ENCODE measurements around the gene FGFR3.

FGFR3 gene

DNA sequence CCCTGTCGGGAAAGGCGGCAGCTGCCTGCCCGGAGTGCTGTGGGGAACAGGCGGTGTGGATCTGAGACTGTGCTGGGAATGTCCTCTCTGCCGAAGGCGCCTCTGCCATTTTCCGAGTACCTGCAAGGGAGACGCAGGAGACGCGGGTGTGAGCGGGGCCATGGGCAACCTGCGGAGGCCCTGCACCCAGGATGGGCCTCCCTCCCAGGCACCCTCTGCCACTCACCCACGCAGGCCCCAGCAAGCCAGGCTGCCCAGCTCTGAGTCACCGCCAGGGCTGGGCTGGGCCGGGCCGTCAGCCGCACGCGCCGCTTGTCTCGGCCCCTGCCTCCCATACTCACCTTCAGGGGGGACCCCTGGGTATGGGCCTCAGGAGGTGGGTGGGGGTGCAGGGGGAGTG, 3.5 kb upstream of the FGFR3 start:
- no peak for FAIRE-seq

DNA sequence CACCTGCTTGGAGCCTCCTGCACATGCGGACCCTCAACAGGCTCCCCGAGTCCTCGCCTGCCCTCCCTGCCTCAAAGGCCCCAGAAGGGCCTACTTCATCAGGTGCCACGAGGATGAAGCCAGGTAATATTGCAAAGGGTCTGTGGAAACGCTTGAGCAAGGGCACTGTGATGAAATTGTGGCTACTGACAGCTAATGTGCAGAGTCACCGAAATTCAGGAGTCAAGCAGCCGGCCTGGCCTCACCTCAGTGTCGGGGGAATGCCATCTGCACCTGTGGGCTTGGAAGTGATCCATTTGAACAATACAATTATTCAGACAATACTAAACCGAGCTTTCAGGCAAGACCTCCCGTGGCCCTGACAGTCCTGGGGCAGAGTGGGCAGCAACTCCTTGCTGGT, 3.1 kb upstream of the FGFR3 start:
- no peak for FAIRE-seq

DNA sequence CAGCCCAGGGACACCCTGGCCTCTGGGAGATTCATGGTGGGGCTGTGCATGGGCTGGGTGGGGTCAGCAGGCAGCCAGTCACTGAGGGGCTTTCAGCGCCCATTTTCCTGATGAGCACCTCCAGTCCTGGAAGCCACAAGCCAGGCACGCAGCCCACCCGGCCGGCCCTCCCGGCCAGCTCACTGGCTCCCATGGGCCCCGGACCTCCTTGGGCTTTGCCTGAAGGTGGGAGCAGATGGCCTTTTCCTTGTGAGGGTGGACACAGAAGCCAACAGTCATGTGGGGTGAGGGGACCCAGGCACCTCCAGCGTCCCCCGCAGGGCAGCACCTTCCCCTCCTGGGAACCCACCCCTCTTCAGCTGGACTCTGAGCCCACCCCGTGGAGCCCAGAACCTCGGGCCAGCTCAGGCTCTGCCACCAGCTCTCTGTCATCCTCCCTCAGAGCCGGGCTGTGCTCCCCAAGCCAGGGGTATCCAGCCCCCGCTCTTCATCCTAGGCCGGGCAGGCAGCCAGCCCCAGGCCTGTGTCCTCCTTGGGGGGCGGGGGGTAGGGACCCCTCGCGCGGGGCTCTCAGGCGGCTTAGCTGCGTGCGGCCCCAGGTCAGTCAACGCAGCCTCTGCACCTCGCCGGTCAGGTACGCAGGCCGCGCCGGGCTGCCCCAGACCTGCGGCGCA, 798 bp upstream of the FGFR3 start:
- no peak for FAIRE-seq

DNA sequence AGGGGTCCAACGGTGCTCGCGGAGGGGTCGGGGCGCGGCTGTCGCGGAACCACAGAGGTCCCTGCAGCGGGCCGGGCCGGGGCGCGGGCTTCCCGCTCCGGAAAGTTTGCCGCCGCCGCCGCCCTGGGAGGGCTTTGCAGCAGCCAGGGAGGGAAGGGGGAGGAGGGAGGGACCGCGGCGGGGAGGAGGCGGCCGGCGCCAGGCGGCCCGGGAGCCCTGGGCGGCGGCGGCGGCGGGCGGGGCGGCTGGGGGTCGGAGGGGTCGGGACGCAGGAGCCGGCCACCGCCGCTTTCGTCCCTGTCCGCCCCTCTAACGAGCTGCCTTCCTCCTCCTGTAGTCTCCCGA, 375 bp downstream of the FGFR3 start:
- FAIRE-seq = no peak

DNA sequence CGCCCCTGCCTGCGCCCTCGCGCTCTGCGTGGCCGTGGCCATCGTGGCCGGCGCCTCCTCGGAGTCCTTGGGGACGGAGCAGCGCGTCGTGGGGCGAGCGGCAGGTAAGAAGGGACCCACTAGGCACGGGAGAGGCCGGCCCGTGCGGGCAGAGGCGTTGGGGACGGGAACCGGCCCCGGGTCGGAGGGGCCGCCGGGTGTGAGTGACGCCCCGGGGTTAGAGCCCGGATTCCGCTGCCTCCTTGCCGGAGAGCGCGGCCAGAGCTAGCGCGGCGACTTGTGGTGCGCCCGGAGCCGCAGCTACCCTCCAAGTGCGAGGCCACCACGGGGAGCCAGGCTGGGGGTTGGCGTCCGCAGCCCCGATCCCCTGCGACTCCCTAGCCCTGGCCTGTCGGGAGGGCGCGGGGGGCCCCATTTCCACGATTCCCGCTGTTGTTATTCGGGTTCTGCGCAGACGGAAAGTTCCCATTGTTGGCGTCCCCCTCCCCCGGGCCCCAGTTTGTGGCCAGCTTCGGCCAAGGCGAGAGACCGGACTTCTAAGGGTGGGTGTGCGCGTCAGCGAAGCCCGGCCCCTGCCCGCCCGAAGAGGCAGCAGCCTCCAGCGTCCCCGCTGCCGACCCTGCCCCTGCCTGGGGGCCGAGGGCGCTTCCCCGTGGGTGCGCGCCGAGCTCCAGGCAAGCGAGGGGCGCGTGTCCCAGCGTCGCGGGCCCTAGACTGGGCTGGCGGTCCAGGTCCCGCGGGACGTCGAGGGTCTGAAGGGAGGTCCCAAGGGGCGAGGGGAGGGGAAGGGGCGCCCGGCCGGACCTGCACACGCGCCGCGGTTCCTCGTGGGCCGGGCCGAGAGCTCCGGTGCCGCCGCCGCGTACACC, 1.1 kb downstream of the FGFR3 start:
- no peak for FAIRE-seq

DNA sequence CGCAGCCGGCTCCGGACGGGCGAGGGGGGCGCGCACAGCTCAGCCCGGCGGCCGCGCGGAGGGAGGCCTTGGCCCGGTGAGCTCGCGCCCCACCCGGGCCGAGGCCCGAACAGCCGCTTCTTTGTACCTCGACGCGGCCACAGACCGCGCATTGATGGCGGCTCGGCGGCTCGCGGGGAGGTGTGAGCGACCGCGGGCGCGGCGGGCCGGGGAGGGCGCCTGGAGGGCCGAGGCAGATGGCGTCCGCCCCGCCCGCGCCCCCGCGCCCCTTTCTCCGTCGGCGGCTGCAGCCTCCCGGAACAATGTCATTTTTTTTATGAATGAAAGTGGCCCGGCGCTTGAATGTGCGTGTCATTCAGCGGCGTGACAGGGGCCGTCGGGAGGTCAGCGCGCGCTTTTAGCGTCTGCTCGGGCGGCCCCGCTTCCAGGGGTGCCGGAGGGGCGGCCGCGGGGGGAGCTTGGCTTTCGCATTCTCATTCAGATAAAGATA, 1.8 kb downstream of the FGFR3 start:
- no peak for FAIRE-seq

DNA sequence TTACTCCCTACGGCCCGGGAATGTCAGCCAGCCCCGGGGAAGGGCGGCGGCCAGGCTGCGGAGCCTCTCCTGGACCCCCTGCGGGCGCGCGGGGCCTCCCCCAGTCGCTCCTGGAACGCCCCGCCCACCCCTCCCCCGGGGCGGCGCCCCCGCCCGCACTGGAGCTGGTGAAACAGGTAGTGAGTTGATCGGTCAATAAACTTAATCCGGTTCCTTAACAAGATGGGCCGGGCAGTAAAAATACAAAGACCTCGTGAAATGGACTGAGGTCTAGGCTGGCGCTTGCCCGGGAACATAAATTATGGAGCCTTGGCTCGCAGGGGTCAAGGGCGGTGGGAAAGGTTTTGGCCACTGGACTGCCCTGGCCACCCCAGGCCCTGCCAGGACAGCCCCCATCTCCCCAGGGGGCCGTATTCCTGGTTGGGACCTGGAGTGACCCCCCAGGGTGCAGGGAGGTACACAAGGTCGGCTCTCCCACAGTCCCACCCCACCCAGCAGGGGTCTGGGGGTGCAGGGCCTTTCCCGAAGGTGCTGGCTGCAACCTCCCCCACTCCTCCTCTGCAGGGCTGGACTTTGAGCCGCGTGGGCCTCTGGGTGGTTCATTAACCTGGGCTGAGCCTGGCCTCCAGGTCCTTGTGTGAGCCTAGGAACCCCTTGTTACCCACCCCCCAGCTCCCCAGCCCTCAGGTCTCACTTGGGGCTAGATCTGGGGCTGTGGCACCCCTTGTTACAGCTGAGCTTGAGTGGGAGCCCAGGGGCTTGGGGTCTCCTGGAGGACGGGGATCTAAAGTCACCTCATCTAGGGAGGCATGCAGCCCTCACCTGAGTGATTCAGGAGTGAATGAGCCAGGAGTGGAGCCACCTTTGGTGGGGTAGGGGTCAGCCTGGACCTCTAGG, 2.5 kb downstream of the FGFR3 start:
- no peak for FAIRE-seq

DNA sequence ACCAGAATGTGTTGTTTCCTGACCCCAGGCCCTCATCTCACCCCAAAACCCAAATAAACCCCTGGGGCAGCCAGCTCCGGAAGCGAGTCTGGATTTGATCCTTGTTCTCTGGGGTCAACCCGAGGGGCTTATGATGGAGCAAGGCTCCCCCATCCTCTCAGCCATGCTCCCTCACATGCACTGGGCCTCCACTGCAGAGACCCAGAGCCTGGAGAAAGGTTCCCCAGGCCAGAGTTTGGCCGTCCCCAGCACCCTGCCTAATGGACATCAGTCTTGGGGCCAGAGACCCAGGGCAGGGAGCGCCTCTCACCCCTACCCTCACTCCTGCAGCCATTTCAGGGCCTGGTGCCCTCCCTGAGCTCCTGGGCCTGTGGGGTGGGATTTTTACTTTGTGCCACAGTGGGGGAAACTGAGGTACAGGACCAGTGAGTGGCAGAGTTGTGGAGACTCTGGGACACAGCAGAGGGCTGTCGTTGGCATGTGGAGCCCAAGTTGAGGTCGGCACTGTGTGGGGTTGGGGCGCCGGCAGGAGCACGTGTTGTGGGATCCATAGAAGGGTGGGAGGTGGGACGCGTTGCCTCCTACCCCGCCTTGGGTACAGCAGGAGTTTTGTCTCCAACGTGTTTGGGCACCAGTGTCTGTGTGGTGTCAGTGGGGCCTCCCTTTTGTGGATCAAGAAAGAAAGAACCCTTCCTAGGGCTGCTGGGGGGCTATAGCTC, 3.6 kb downstream of the FGFR3 start:
- FAIRE-seq = no peak

DNA sequence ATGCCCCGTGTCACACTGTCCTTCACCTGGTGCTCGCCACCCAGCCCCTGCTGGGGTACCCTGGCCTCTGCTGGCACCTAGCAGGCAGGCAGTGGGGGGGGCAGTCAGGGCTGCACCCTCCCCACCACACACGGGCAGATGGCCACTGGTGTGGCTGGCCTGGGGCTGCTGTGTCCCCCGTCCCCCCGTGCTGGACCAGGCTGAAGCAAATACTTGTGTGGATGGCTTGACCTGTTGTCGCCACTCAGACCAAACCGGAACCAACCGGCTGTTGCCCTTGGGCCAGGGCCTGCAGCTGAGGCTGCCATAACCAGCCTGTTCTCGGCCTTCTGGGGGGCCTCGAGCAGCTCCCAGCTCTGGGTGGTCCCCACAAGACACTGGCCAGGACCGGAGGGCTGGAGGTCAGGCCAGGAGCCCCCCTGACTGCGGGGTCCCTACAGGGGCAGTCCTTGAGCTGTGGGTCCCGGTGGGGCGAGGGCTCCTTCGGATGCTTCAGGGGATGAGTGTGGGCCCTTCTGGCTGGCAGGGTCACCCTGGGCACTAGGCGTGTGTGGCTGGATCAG, 4.3 kb downstream of the FGFR3 start:
- FAIRE-seq = no peak

DNA sequence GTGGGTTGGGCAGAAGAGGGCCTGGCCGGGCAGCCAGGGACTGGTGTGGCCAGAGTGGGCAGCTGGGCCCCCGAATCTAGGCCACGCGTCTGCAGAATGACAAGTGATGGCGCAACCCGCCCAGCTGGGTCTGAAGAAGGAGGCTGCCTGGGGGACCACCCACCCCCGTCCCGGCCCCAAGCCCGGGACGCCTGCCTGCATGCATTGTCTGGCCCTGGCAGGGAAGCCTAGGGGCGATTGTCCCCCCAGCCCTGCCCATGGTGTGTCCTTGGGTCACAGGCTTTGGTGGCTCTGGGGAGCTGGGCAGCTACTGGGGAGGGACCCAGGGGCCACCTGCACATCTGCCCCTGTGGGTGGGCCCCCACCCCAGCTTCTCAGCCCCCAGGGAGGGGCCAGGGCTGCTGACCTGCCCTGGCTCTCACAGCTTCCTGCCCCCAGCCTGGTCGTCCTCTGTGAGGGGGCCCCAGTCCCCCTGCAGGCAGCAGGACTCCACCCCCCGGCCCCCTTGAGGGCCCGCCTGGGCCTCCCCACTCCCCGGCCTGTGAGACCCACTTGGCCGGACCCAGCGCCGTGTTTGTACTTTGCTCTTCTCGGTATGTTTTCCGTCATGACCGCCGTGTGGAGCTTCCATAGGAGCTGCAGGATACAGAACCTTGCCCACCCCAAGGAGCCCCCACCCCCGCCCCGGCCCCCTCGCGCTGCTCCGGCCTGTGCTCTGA, 4.9 kb downstream of the FGFR3 start:
- no peak for FAIRE-seq

DNA sequence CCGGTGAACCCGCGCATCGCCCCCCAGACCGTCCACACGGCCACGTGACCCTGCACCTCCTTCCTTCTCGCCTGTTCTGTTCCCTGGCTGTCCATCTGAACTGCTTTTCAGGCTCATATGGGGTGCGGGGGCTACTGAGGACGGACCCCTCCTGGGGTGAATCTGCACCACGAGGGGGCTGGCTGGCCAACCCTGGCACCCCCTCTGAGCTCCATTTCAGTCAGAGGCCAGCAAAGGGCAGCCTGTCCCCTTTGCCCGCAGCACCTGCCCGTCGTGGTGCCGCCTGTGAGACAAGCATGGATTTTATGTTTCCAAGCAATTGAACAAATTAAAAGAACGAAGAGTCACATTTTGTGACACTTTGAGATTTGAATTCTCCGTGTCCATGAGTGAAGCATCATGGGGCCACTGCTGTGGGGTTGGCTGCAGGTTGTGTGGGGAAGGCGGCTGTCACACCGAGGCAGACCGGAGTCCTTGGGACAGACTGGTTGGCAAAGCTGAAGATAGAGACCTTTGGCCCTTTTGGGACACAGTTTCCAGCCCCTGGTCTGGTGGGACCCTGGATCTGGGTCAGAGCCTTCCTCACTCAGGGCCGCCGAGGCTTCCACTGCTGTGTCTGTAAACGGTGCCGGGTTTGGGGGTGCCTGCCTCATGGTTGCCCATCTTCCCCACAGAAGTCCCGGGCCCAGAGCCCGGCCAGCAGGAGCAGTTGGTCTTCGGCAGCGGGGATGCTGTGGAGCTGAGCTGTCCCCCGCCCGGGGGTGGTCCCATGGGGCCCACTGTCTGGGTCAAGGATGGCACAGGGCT, 5.7 kb downstream of the FGFR3 start:
- FAIRE-seq = no peak

DNA sequence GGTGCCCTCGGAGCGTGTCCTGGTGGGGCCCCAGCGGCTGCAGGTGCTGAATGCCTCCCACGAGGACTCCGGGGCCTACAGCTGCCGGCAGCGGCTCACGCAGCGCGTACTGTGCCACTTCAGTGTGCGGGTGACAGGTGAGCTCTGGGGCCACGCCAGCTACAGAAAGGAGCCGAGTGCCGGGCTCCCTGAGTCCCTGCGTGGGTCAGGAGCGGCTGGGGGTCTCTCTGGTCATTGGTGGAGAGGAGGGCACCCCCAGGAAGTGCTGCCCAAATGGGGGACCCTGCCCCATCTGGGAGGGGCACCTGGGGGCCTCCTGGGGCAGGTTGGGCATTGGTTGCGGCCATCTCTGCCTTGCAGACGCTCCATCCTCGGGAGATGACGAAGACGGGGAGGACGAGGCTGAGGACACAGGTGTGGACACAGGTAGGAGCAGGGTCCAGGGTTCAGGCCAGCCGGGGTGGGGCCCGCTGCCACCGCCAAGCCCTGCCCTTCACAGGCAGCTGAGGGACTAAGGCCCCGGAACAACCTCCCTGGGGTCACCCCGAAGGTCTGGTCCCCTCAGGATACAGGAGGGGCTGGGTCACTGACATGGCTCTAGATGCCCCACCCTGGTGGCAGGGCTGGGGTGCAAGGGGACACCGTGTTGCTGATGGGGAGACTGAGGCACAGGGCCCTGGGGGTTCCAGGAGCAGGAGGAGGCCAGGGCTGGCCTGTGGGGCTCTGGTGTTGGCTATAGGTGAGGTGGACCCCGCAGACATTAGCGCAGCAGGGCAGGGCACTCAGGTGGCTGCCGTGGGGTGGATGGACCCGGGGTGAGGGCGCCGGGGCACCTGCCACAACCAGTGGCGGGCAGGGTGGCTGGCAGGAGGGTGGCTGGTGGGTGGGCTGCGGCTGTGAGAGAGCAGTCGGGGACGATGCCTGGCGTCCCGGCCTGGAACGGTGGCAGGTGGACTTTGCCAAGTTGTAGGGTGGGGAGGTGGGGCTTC, 6.6 kb downstream of the FGFR3 start:
- no peak for FAIRE-seq

DNA sequence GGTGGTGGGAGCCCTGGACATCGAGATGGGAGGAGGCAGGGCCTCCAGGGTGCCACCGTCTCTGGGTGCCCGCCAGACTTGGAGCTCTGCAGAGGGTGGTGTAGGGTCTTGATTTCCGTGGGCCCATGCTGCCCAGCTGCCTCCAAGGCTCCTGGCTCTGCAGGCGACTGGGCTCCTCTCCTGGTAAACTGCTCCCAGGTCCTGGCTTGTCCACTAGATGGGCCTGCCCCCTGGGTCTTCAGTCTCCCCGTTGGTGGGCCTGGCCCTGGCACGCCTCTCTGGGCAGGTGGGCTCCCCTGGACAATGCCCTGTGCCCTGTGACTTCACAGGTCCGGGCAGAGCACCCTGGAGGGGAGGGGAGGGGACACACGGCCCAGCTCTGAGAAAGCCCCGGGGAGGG, 7.7 kb downstream of the FGFR3 start:
- no peak for FAIRE-seq

DNA sequence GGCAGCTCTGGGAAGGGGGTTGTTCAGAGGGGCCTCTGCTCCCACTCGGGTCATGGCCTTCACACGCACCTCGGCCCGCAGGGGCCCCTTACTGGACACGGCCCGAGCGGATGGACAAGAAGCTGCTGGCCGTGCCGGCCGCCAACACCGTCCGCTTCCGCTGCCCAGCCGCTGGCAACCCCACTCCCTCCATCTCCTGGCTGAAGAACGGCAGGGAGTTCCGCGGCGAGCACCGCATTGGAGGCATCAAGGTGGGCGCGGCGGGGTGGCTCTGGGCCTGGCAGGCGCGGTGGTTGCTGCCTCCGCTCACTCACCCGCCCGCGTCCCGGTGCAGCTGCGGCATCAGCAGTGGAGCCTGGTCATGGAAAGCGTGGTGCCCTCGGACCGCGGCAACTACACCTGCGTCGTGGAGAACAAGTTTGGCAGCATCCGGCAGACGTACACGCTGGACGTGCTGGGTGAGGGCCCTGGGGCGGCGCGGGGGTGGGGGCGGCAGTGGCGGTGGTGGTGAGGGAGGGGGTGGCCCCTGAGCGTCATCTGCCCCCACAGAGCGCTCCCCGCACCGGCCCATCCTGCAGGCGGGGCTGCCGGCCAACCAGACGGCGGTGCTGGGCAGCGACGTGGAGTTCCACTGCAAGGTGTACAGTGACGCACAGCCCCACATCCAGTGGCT, 8.3 kb downstream of the FGFR3 start:
- no peak for FAIRE-seq

DNA sequence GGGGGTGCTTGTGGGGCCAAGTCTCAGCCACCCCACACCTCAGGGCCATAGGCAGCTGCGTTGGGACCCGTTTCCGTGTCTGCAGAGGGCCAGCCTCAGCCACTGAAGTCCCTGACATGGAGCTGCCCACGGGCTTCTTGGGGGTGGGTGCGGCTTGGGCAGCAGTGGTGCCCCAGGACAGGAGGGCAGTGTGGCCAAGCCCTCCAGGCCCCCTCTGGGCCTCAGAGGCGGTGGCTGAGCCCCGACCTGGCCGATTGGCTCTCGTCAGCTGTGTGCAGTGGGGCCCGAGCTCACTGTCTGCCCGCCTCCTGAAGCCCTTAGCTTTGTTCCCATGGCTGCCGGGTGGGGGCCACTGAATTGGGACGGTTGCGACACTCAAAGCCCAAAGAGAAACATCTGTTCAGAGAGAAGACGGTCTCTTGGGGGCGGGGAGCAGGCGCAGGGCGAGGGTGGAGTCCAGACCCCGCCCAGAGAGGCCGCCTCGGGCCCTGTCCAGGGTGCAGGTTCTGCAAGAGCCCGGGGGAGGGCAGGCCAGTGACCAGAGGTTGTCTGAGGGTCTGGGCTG, 9.1 kb downstream of the FGFR3 start:
- no peak for FAIRE-seq

DNA sequence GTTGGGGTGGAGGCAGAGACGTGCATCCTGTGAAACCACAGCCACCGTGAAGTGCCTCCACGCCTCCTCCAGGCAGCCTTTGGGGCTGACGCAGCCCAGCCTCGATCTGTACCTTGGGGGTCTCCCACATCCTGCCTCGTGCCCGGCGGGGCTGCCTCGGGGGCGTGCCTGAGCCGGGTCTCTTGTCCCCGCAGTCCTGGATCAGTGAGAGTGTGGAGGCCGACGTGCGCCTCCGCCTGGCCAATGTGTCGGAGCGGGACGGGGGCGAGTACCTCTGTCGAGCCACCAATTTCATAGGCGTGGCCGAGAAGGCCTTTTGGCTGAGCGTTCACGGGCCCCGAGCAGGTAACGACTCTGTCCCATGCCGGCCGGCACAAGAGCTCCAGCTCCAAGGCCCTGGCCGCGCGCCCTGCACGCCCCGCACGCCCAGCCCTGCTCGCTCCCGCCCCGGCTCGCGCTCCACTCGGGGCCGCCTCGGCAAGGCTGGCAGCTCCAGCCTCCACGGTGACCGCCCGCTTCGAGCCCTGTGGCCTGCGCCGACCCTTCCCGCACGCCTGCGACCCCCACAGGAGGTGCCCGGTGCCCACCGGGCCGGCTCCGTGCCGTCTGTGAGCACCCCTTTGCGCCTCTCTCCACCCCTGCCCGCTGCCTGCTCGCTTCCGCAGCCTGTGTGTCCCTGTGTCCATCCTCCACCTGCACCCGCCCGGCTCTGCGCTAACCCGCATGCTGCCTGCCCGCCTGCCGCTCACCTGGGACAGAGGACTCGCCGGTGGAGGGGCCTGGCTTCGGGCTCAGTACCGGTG, 9.8 kb downstream of the FGFR3 start:
- FAIRE-seq = no peak

DNA sequence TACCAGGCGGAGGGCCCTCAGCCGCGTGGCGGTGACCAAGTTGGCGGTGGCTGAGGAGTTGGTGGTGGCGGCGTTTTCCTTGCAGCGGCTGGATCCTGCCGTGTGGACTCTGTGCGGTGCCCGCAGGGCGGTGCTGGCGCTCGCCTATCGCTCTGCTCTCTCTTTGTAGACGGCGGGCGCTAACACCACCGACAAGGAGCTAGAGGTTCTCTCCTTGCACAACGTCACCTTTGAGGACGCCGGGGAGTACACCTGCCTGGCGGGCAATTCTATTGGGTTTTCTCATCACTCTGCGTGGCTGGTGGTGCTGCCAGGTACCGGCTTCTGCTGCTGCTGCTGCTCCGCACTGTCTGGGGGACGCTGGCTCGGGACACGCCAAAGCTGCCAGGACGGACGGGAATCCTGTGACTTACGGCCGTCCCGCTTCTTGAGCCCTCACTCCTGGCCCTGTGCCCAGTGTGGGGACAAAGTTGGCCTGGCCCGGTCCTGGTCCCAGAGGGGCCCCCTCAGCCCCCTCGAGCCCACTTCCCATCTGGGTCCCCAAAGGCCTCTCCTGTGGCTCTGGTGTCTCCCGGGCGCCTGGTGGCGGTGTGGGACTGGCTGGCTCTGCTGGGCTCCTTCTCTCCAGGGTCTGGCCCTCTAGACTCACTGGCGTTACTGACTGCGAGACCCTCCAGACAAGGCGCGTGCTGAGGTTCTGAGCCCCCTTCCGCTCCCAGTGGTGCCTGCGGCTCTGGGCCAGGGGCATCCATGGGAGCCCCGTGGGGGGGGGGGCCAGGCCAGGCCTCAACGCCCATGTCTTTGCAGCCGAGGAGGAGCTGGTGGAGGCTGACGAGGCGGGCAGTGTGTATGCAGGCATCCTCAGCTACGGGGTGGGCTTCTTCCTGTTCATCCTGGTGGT, 10.7 kb downstream of the FGFR3 start:
- no peak for FAIRE-seq
